Neuron (in vitro differentiated cells): ENCODE data around the gene PCLO.

Experiments used
- H2AFZ ChIP-seq: one replicate; pipeline ENCODE4 v1.6.1; 2013; ENCODE audit warnings: low read depth, mild to moderate bottlenecking, inconsistent platforms, low read length, moderate library complexity
- H3K27me3 ChIP-seq: one replicate; pipeline ENCODE4 v1.6.1; 2013; ENCODE audit warnings: low read length; ENCODE audit not compliant: insufficient read depth
- H3K36me3 ChIP-seq: one replicate; pipeline ENCODE4 v1.6.1; 2013; ENCODE audit warnings: low read length; ENCODE audit not compliant: insufficient read depth
- H3K4me1 ChIP-seq: one replicate; pipeline ENCODE4 v1.6.1; 2013; ENCODE audit warnings: low read length; ENCODE audit not compliant: insufficient read depth
- H3K4me3 ChIP-seq: 2 replicates; pipeline ENCODE4 v1.5.1; 2013; ENCODE audit warnings: mild to moderate bottlenecking, low read length, moderate library complexity
- H3K9me3 ChIP-seq: one replicate; pipeline ENCODE4 v1.6.1; 2013; ENCODE audit warnings: low read length

The PCLO gene

DNA sequence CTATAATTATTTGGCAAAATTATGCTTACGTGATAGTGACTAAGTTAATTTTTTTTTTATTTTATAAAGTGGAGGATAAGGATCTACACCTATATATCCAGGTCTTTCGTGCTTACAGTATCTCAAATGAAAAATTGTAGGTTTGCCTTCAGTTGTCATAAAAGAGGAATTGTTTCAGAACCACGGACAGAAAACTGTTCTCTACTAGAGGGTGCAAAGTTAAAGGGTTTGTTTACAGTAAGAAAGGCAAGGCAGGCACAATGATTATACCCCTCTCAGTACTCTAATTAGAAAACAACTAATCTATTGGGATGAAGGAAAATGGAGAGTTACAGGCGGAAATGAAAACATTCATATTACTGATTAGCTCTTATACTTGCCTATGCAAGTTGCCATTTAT lies 1.5 kb downstream of the PCLO start:
- Histone ChIP-seq H3K27me3 (no peaks in the 10 kb centered on the region), H2AFZ (no peak overlapping the region), H3K4me1 (peaks cover 28% of the 10 kb centered on the region), H3K9me3 (no peaks in the 10 kb centered on the region), H3K36me3 (peaks cover under 1% of the 10 kb centered on the region), H3K4me3 (peak overlapping the region; percentile 98)

DNA sequence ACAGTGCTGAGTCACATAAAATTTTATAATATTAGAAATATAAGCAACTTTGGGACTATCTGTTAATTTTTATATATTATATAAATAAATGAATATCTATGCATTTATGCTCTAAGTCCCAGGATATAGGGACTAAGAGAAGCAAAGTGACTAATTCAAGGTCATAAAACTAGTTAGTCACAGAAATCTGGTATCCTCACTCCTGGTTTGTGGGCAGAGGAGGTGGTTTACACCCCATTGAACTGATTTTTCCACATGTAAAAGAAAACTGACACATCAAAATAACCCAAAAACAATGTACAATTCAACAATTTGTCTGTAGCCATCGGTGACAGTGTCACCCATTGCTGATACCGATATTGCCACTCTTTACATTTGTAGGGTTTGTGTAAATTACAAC lies 3.0 kb downstream of the PCLO start:
- H3K4me1 ChIP-seq = peaks cover 28% of the 10 kb centered on the region
- peak overlapping the region; percentile 98 for H3K4me3 ChIP-seq

DNA sequence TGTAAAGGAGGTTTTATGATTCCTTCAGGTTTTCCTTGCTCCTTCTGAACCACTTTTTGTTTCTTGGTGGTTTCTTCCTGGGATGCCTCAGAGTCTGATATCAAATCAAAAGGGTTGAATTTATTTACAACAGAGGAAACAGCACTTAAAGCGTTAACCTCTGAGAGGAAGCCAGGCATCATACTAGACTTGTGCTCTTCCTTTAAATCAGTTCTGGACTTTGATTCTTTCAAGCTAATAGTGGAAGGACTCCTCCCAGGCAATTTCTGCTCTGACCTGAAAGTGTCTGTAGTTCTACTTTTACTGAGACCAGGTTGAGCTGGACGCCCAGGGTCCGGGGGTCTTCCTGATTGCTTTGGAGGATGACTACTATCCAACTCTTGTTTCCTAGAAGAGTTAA lies 6.7 kb downstream of the PCLO start:
- no peaks in the 10 kb centered on the region for H3K9me3 ChIP-seq
- no peak overlapping the region for H3K4me3 ChIP-seq
- no peak overlapping the region for H2AFZ ChIP-seq
- peaks cover 18% of the 10 kb centered on the region for H3K4me1 ChIP-seq
- no peaks in the 10 kb centered on the region for H3K27me3 ChIP-seq
- H3K36me3 ChIP-seq = peaks cover 40% of the 10 kb centered on the region

More for the DNA sequence above, 3.0 kb downstream of the PCLO start:
- Histone ChIP-seq H3K27me3 (no peaks in the 10 kb centered on the region), H3K36me3 (peaks cover 15% of the 10 kb centered on the region), H2AFZ (no peak overlapping the region), H3K9me3 (no peaks in the 10 kb centered on the region)

DNA sequence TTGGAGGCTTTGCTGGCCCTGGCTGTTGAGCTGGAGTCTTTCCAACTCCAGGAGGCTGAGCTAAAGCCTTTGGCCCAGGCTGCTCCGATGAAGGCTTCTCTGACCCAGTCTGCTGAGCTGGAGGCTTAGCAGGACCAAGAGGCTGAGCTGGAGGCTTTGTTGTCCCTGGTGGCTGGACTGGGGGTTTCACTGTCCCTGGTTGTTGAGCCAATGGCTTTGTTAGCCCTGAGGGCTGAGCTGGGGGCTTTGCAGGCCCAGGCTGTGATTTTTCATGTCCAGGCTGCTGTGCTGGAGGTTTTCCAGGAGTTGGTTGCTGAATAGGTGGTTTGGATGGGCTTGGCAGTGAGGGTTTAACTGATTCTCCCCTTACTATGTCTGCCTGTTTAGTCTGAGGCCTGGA lies 7.3 kb downstream of the PCLO start:
- H3K9me3 ChIP-seq = no peaks in the 10 kb centered on the region
- no peak overlapping the region for H2AFZ ChIP-seq
- H3K4me1 ChIP-seq = peaks cover 12% of the 10 kb centered on the region
- no peaks in the 10 kb centered on the region for H3K27me3 ChIP-seq
- H3K36me3 ChIP-seq = peaks cover 46% of the 10 kb centered on the region
- H3K4me3 ChIP-seq = no peak overlapping the region

DNA sequence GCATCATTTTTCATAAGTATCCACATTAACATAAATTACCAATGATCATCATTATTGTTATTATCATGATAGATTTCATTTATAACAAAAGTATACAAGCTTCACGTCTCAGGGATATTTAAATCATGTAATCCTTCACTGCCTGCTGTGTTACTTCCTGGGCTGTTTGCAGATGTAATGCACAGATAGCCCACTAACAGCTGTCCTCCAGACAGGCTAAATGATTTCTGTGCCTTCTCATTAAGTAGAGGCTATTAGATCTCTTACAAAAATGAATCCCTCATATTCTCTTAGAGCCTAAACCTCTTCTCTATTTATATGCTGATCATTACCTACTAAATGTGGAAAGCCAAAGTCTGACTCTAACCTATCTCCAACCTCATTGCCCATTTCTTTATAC lies 9.3 kb downstream of the PCLO start:
- H3K36me3 ChIP-seq = peaks cover 62% of the 10 kb centered on the region
- H2AFZ ChIP-seq = no peak overlapping the region
- H3K27me3 ChIP-seq = no peaks in the 10 kb centered on the region
- no peak overlapping the region for H3K4me3 ChIP-seq
- peaks cover 4% of the 10 kb centered on the region for H3K4me1 ChIP-seq
- no peaks in the 10 kb centered on the region for H3K9me3 ChIP-seq

DNA sequence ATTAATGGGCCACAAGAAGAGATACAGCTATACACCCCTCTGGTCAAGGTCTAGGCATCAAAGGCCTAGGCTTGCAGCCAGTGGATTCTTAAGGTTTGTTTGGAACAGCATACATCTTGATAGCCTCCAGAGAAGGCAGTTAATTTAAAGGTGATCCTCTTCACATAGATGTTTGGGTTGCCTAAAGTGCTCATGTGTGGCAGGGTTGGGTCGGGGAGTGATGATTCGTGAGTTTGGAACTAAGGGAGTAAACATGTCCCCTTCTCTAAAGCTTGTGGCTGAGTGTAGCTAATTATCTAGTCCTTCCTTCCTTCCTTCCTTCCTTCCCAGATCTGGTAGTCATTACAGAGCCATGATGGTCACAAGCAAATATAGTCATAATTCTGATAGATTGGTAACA lies 12.4 kb downstream of the PCLO start:
- H3K36me3 ChIP-seq = peaks cover 70% of the 10 kb centered on the region
- no peak overlapping the region for H2AFZ ChIP-seq
- H3K27me3 ChIP-seq = no peaks in the 10 kb centered on the region
- no peaks in the 10 kb centered on the region for H3K4me1 ChIP-seq
- no peaks in the 10 kb centered on the region for H3K9me3 ChIP-seq
- H3K4me3 ChIP-seq = no peak overlapping the region

DNA sequence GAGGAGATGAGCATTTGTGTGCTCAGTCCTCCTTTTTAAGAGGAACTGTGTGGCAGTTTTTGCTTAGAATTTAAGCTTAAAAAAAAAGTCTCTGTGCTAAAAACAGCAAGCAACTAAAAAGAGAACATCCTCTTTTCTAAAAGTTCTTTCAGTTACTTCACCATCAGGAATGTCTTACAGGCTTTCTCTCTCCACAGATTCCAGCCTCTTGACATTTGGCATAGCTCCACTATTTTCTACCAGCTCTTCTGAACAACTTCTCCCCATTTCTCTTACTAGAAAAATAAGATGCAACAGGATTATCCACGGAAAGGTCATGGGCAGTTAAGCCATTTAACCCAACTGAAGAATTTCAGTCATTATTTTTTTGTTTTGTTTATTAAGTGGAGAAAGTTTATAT lies 13.2 kb downstream of the PCLO start:
- Histone ChIP-seq H3K36me3 (peaks cover 68% of the 10 kb centered on the region), H2AFZ (no peak overlapping the region), H3K4me3 (no peak overlapping the region), H3K4me1 (no peaks in the 10 kb centered on the region), H3K9me3 (no peaks in the 10 kb centered on the region), H3K27me3 (no peaks in the 10 kb centered on the region)

DNA sequence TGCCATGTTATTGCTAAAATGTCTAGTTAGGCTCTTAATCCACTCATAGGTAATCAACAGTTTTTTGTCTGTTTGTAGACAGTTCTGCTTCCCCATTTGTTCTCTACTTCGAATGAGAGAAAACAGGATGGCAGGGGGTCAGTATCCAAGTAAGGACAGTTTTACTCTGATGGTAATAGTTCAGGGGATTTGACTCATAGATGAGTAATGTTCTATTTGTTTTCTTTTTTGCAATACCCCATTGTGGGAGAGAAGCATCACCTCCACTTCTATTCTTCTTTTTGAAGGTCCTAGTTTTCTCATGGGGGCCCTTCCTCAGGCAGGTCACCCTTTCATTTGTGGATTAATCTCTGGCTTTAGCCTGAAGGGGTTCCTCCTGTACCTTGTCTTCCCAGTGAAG lies 13.9 kb downstream of the PCLO start:
- Histone ChIP-seq H2AFZ (no peak overlapping the region), H3K36me3 (peaks cover 69% of the 10 kb centered on the region), H3K4me3 (no peak overlapping the region), H3K4me1 (no peaks in the 10 kb centered on the region), H3K27me3 (no peaks in the 10 kb centered on the region), H3K9me3 (no peaks in the 10 kb centered on the region)

DNA sequence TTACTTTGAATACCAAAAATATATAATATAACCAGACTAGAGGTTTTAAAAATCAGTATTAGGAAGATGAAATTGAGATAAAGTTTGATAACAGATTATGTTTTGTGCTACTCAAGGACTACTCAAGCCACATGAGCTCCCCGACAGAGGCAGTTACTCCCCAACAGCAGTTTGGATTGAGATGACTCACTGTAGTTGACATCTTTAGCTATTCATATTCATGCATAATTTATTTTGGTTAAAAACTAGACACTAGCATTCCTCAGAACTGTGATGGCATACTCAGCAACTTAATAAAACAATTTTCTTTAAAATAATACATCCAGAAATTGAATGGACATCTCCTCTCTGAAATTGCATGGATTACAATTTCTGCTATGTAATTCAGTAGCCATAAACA lies 19.6 kb downstream of the PCLO start:
- no peak overlapping the region for H2AFZ ChIP-seq
- peaks cover 5% of the 10 kb centered on the region for H3K9me3 ChIP-seq
- H3K4me1 ChIP-seq = no peaks in the 10 kb centered on the region
- H3K27me3 ChIP-seq = no peaks in the 10 kb centered on the region
- peaks cover 40% of the 10 kb centered on the region for H3K36me3 ChIP-seq
- no peak overlapping the region for H3K4me3 ChIP-seq

DNA sequence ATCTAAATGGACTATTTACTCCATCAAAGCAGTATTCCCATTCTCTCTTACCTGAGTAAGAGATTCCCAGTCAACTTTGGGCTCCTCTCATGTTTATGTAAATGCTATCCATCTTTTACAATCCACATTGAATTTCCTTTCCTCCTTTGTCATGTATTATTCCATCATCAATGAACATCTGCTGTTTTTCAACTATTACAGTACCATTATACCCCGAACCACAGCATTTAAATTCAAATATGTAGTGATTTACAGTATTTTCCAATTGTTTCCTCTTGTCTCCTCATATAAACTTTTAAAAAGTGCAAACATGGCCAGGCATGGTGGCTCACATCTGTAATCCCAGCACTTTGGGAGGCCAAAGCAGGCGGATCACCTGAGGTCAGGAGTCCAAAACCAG lies 20.3 kb downstream of the PCLO start:
- H3K4me1 ChIP-seq = no peaks in the 10 kb centered on the region
- peaks cover 43% of the 10 kb centered on the region for H3K36me3 ChIP-seq
- H3K4me3 ChIP-seq = no peak overlapping the region
- H3K9me3 ChIP-seq = peaks cover 5% of the 10 kb centered on the region
- no peaks in the 10 kb centered on the region for H3K27me3 ChIP-seq
- H2AFZ ChIP-seq = no peak overlapping the region

DNA sequence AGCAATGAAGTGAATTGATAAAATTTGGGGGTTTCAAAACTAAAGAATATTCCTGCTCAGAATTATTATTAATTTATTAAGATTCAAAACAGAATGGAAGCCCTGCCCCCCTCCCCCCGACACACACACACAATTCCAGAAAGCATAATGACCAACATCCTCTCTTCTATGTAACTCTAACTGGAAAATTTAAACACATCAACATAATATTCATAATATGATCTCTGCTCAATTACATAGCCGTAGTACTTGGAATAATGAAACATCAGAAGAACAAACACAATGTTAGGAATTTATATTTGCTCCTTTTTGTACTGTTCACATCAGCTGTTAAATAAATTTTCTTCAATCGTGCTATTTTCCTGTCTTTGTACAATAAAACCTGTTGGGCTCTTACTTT lies 20.8 kb downstream of the PCLO start:
- Histone ChIP-seq H3K9me3 (peaks cover 5% of the 10 kb centered on the region), H3K4me1 (no peaks in the 10 kb centered on the region), H2AFZ (no peak overlapping the region), H3K4me3 (no peak overlapping the region), H3K27me3 (no peaks in the 10 kb centered on the region), H3K36me3 (peaks cover 43% of the 10 kb centered on the region)

DNA sequence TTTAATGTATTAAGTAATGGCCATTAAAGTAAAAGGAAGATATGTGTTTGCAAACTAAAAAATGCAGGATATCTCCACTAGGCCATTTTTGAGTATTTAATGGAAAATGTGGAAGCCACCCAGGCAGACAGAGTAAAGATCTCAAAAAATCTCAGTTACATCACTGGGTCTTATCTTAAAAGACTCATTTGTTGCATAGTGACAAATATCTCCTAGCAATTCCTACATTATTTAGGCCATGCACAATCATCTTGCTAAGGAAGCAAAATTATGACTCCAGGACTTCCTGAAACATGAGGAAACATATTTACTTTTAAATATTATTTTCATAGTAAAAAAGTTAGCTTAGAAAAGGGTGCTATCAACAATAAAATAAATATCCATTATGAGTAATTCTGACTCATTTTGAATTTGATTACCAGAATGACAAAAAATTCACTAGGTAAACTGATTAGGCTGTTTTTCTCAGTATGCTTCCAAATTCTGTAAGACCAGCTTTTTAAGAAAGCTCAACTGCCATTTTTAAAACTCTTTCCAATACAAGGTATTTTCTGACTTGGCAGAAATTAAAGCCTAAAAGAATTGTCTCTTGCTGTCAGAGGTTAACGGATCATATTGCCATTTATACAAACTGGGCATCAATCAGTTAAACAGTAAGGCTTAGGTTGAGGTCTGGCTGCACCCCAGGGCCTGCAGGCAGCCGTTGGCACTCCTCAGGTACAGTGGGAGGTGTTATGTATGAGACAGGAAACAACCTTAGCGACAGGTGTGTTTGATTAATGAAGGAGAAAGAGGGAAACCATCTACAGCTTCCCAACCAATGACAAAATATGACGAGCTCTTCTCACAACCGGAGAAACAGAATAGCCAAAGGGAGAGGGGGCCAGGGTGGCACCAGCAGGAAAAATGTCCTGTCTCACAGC lies 31.8 kb downstream of the PCLO start:
- H3K4me3 ChIP-seq = no peak overlapping the region
- no peaks in the 10 kb centered on the region for H3K27me3 ChIP-seq
- H3K36me3 ChIP-seq = peaks cover 35% of the 10 kb centered on the region
- no peaks in the 10 kb centered on the region for H3K4me1 ChIP-seq
- no peak overlapping the region for H2AFZ ChIP-seq
- H3K9me3 ChIP-seq = peaks cover 2% of the 10 kb centered on the region

DNA sequence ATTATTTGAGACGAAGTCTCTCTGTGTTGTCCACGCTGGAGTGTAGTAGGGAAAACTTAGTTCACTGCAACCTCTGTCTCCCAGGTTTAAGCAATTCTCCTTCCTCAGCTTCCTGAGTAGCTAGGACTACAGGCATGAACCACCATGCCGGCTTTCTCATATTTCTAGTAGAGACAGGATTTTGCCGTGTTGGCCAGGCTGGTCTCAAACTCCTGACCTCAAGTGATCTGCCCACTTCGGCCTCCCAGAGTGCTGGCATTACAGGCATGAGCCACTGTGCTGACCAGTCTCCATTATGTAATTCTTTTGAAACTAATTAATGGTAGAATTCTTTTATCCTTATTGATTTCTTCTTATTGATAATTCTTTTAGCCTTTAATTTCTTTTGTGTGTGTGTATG lies 32.5 kb downstream of the PCLO start:
- H2AFZ ChIP-seq = no peak overlapping the region
- H3K36me3 ChIP-seq = peaks cover 32% of the 10 kb centered on the region
- no peaks in the 10 kb centered on the region for H3K27me3 ChIP-seq
- peaks cover 2% of the 10 kb centered on the region for H3K9me3 ChIP-seq
- H3K4me3 ChIP-seq = no peak overlapping the region
- no peaks in the 10 kb centered on the region for H3K4me1 ChIP-seq

DNA sequence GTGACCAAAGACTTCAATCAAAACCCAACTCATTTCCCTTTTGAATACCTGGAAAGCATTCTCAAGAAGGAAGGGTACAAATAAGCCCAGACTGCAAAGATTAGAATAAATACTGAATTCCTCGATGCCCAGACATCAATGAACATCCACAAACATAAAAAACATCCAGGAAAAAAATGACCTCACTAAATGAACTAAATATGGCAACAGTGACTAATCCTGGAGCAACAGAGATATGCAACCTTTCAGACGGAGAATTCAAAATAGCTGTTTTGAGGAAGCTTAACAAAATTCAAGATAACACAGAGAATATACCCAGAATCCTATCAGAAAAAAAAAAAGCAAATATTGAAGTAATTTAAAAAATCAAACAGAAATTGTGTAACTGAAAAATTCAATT lies 43.2 kb downstream of the PCLO start:
- H3K27me3 ChIP-seq = no peaks in the 10 kb centered on the region

More for the DNA sequence above, 43.2 kb downstream of the PCLO start:
- peaks cover 17% of the 10 kb centered on the region for H3K9me3 ChIP-seq
- H3K4me1 ChIP-seq = no peaks in the 10 kb centered on the region
- H3K4me3 ChIP-seq = no peak overlapping the region
- H2AFZ ChIP-seq = no peak overlapping the region
- peaks cover 13% of the 10 kb centered on the region for H3K36me3 ChIP-seq
